CD4-positive, alpha-beta memory T cell (primary cell): ENCODE data around the gene CLDN2. TPM values are rescaled to one million over a fixed set of nuclear protein-coding genes. Genes with fewer than 3 reads are reported as not detected.

Experiments
- CTCF ChIA-PET: fragments of 350-600 bp; sonication (Branson Sonifier 250); formaldehyde crosslinking; loops from one replicate; lab custom pipeline; 2021; ENCODE audit warnings: inconsistent platforms; ENCODE audit not compliant: partially characterized antibody; lab: Charles Lee
- POLR2A ChIA-PET: fragments of 350-600 bp; sonication (Branson Sonifier 250); formaldehyde crosslinking; loops from one replicate; lab custom pipeline; 2021; ENCODE audit not compliant: partially characterized antibody; lab: Charles Lee
- DNase-seq, 5 donors: peaks; one replicate each; pipeline versions ENCODE4 v3.0.0 to v3.0.0-alpha.2; 2020 to 2022; ENCODE audit warnings: mixed read lengths in 1 of 5
- H3K27ac ChIP-seq: one replicate; pipeline ENCODE4 v1.7.0; 2013; ENCODE audit warnings: low read depth, low read length
- H3K27me3 ChIP-seq: 2 replicates; pipeline ENCODE4 v1.7.0; 2013; ENCODE audit warnings: mild to moderate bottlenecking, low read length, moderate library complexity; ENCODE audit not compliant: insufficient read depth
- H3K36me3 ChIP-seq: 2 replicates; pipeline ENCODE4 v1.7.0; 2013; ENCODE audit warnings: mild to moderate bottlenecking, low read length, moderate library complexity; ENCODE audit not compliant: insufficient read depth
- H3K4me1 ChIP-seq: 2 replicates; pipeline ENCODE4 v1.7.0; 2013; ENCODE audit warnings: mild to moderate bottlenecking, low read length, moderate library complexity; ENCODE audit not compliant: insufficient read depth
- H3K4me3 ChIP-seq, 2 donors: one replicate each; pipeline ENCODE4 v1.7.0; 2013; ENCODE audit warnings: low read length in 2 of 2, mild to moderate bottlenecking in 1 of 2
- H3K9me3 ChIP-seq, 2 donors: one replicate each; pipeline ENCODE4 v1.7.0; 2013; ENCODE audit warnings: low read length in 2 of 2, control low read depth in 1 of 2; ENCODE audit not compliant: control insufficient read depth in 1 of 2
- H3K27ac Mint-ChIP-seq, 7 donors: one replicate each; pipeline ENCODE4 v1.8.0; 2020 to 2021; ENCODE audit warnings: mixed read lengths in 7 of 7, mild to moderate bottlenecking in 6 of 7, inconsistent platforms in 3 of 7, moderate library complexity in 3 of 7
- H3K27me3 Mint-ChIP-seq, 2 donors: one replicate each; pipeline ENCODE4 v1.8.0; 2020 to 2021; ENCODE audit warnings: mixed read lengths in 2 of 2
- H3K36me3 Mint-ChIP-seq, 2 donors: one replicate each; pipeline ENCODE4 v1.8.0; 2020 to 2021; ENCODE audit warnings: mixed read lengths in 2 of 2, inconsistent platforms in 1 of 2, mild to moderate bottlenecking in 1 of 2
- H3K4me1 Mint-ChIP-seq, 4 donors: one replicate each; pipeline ENCODE4 v1.8.0; 2020 to 2021; ENCODE audit warnings: mixed read lengths in 4 of 4, mild to moderate bottlenecking in 1 of 4
- H3K4me3 Mint-ChIP-seq, 8 donors: one replicate each; pipeline ENCODE4 v1.8.0; 2020 to 2021; ENCODE audit warnings: mixed read lengths in 8 of 8, mild to moderate bottlenecking in 7 of 8, moderate library complexity in 6 of 8, inconsistent platforms in 3 of 8
- H3K9me3 Mint-ChIP-seq, 8 donors: one replicate each; pipeline ENCODE4 v1.8.0; 2020 to 2021; ENCODE audit warnings: mixed read lengths in 8 of 8, mild to moderate bottlenecking in 5 of 8, inconsistent platforms in 3 of 8, moderate library complexity in 1 of 8
- intact Hi-C: fragments of 100-400 bp; cut with micrococcal nuclease; formaldehyde crosslinking; loops from one replicate; pipeline ENCODE4 v1.15.1; 2023
- polyA plus RNA-seq, 2 donors: library from polyadenylated mRNA; unstranded; fragments of 300-500 nt; fragmentation: Illumina TruSeq; gene quantifications; one replicate each; pipeline ENCODE4 v1.2.3, GENCODE V29; 2021
- total RNA-seq, 2 experiments: library from RNA; stranded (reverse); gene quantifications; one replicate each; pipeline ENCODE4 v1.2.3, GENCODE V29; 2021

The CLDN2 gene
- total and polyA plus RNA-seq, 4 experiments from 2014 or later, result 0.11 TPM; not detected in 3

GRCh38 chrX:106932960-106933537 lies 12.8 kb downstream of the CLDN2 start:
- CTCF ChIA-PET, result interaction anchor here (1.4 to 1.6 kb wide), 2 partner anchors 30 to 35 kb away, joined by 3 to 4 read pairs; partner anchors contain the start of gene RIPPLY1
- peak overlapping the region in 3 of 7 donors; percentile 38 to 55 (median 41) for H3K27ac Mint-ChIP-seq

GRCh38 chrX:106933538-106933961 lies 13.3 kb downstream of the CLDN2 start:
- Mint-ChIP-seq H3K9me3 (no peaks in the 10 kb centered on the region), H3K27ac (peak overlapping the region in 1 of 7 donors; percentile 73), H3K36me3 (no peaks in the 10 kb centered on the region), H3K4me3 (no peak overlapping the region), H3K27me3 (no peaks in the 10 kb centered on the region), H3K4me1 (peaks cover 2 to 15% (median 9%) of the 10 kb centered on the region in 4 donors)
- peaks cover 9% of the 10 kb centered on the region for H3K4me1 ChIP-seq
- H3K27me3 ChIP-seq, result no peaks in the 10 kb centered on the region
- POLR2A ChIA-PET, result no interaction called here
- intact Hi-C loops, result no loop called here
- no peaks in the 10 kb centered on the region for H3K36me3 ChIP-seq
- H3K9me3 ChIP-seq, result no peaks in the 10 kb centered on the region
- no peak overlapping the region for H3K27ac ChIP-seq
- H3K4me3 ChIP-seq, result no peak overlapping the region
- no peak for DNase-seq
- CTCF ChIA-PET, result no interaction called here

More at GRCh38 chrX:106932960-106933537, 12.8 kb downstream of the CLDN2 start:
- Histone ChIP-seq H3K27ac (no peak overlapping the region), H3K4me3 (no peak overlapping the region), H3K27me3 (no peaks in the 10 kb centered on the region), H3K36me3 (no peaks in the 10 kb centered on the region), H3K4me1 (peaks cover 9% of the 10 kb centered on the region), H3K9me3 (no peaks in the 10 kb centered on the region)
- Mint-ChIP-seq H3K27me3 (no peaks in the 10 kb centered on the region), H3K9me3 (no peaks in the 10 kb centered on the region), H3K36me3 (no peaks in the 10 kb centered on the region), H3K4me3 (peak overlapping the region in 1 of 8 donors; percentile 26), H3K4me1 (peaks cover 2 to 15% (median 9%) of the 10 kb centered on the region in 4 donors)
- POLR2A ChIA-PET, result no interaction called here
- intact Hi-C loops, result no loop called here
- no peak for DNase-seq

GRCh38 chrX:106935175-106935574 lies 15.0 kb downstream of the CLDN2 start:
- ChIA-PET POLR2A (no interaction called here), CTCF (no interaction called here)
- no peak overlapping the region for H3K27ac Mint-ChIP-seq
- Histone ChIP-seq H3K9me3 (no peaks in the 10 kb centered on the region), H3K27ac (no peak overlapping the region), H3K36me3 (no peaks in the 10 kb centered on the region), H3K4me1 (peaks cover 9% of the 10 kb centered on the region), H3K27me3 (no peaks in the 10 kb centered on the region), H3K4me3 (no peak overlapping the region)
- intact Hi-C loops, result no loop called here
- H3K36me3 Mint-ChIP-seq, result no peaks in the 10 kb centered on the region
- H3K4me3 Mint-ChIP-seq, result no peak overlapping the region
- H3K27me3 Mint-ChIP-seq, result no peaks in the 10 kb centered on the region
- H3K4me1 Mint-ChIP-seq, result peaks cover 2 to 15% (median 9%) of the 10 kb centered on the region in 4 donors
- H3K9me3 Mint-ChIP-seq, result no peaks in the 10 kb centered on the region
- no peak for DNase-seq

- Histone ChIP-seq H3K36me3 (no peaks in the 10 kb centered on the region), H3K27me3 (no peaks in the 10 kb centered on the region), H3K27ac (no peak overlapping the region), H3K4me3 (no peak overlapping the region), H3K4me1 (peaks cover 9% of the 10 kb centered on the region), H3K9me3 (no peaks in the 10 kb centered on the region)
- no peak for DNase-seq
- Mint-ChIP-seq H3K36me3 (peaks cover 0 to 3% of the 10 kb centered on the region in 2 donors), H3K4me1 (peaks cover 2 to 15% (median 9%) of the 10 kb centered on the region in 4 donors), H3K4me3 (no peak overlapping the region), H3K9me3 (no peaks in the 10 kb centered on the region), H3K27ac (no peak overlapping the region), H3K27me3 (no peaks in the 10 kb centered on the region)
- intact Hi-C loops, result no loop called here
- POLR2A ChIA-PET, result no interaction called here
- CTCF ChIA-PET, result interaction anchor here (1.0 kb wide), 1 partner anchor 38 kb away, joined by 4 read pairs; no protein-coding TSS in a partner anchor
These were observed 16.0 kb downstream of the CLDN2 start for GRCh38 chrX:106936246-106936645.

GRCh38 chrX:106939566-106939965 lies 19.4 kb downstream of the CLDN2 start:
- H3K36me3 ChIP-seq, result no peaks in the 10 kb centered on the region
- Mint-ChIP-seq H3K36me3 (peaks cover 3 to 16% of the 10 kb centered on the region in 2 donors), H3K27ac (no peak overlapping the region), H3K9me3 (no peaks in the 10 kb centered on the region), H3K4me3 (no peak overlapping the region), H3K27me3 (no peaks in the 10 kb centered on the region), H3K4me1 (no peaks in the 10 kb centered on the region)
- no peaks in the 10 kb centered on the region for H3K27me3 ChIP-seq
- intact Hi-C loops, result no loop called here
- H3K27ac ChIP-seq, result no peak overlapping the region
- DNase-seq, result no peak
- no peaks in the 10 kb centered on the region for H3K4me1 ChIP-seq
- no peaks in the 10 kb centered on the region for H3K9me3 ChIP-seq
- ChIA-PET POLR2A (no interaction called here), CTCF (no interaction called here)
- no peak overlapping the region for H3K4me3 ChIP-seq

- H3K4me1 Mint-ChIP-seq, result no peaks in the 10 kb centered on the region
- ChIA-PET POLR2A (no interaction called here), CTCF (no interaction called here)
- no peaks in the 10 kb centered on the region for H3K9me3 Mint-ChIP-seq
- no peaks in the 10 kb centered on the region for H3K27me3 Mint-ChIP-seq
- intact Hi-C loops, result no loop called here
- DNase-seq, result no peak
- no peak overlapping the region for H3K27ac Mint-ChIP-seq
- Histone ChIP-seq H3K9me3 (no peaks in the 10 kb centered on the region), H3K27ac (no peak overlapping the region), H3K4me3 (no peak overlapping the region), H3K27me3 (no peaks in the 10 kb centered on the region), H3K4me1 (no peaks in the 10 kb centered on the region), H3K36me3 (no peaks in the 10 kb centered on the region)
- H3K4me3 Mint-ChIP-seq, result no peak overlapping the region
- peaks cover 3 to 16% of the 10 kb centered on the region in 2 donors for H3K36me3 Mint-ChIP-seq
These were observed 19.9 kb downstream of the CLDN2 start for GRCh38 chrX:106940068-106940467.

- Mint-ChIP-seq H3K27me3 (no peaks in the 10 kb centered on the region), H3K4me1 (no peaks in the 10 kb centered on the region), H3K4me3 (no peak overlapping the region), H3K27ac (no peak overlapping the region), H3K36me3 (peaks cover 7 to 13% of the 10 kb centered on the region in 2 donors), H3K9me3 (peaks cover 0 to 1% (median 0%) of the 10 kb centered on the region in 8 donors)
- ChIA-PET CTCF (no interaction called here), POLR2A (no interaction called here)
- no peaks in the 10 kb centered on the region for H3K4me1 ChIP-seq
- no peak overlapping the region for H3K27ac ChIP-seq
- no peak overlapping the region for H3K4me3 ChIP-seq
- intact Hi-C loops, result no loop called here
- no peak for DNase-seq
- H3K27me3 ChIP-seq, result no peaks in the 10 kb centered on the region
- no peaks in the 10 kb centered on the region for H3K9me3 ChIP-seq
- no peaks in the 10 kb centered on the region for H3K36me3 ChIP-seq
These were observed 26.3 kb downstream of the CLDN2 start for GRCh38 chrX:106946464-106946863.
